Measurements from ENCODE around the gene TMEM80. TPM values are rescaled to one million over a fixed set of nuclear protein-coding genes. Genes with fewer than 3 reads are reported as not detected.
A peak's percentile ranks its signal among the peaks of the same experiment; 100 is the strongest.

TMEM80 gene
- total and polyA plus RNA-seq, 12 donors: 11.1 to 85.3 (median 32.8) TPM

DNA sequence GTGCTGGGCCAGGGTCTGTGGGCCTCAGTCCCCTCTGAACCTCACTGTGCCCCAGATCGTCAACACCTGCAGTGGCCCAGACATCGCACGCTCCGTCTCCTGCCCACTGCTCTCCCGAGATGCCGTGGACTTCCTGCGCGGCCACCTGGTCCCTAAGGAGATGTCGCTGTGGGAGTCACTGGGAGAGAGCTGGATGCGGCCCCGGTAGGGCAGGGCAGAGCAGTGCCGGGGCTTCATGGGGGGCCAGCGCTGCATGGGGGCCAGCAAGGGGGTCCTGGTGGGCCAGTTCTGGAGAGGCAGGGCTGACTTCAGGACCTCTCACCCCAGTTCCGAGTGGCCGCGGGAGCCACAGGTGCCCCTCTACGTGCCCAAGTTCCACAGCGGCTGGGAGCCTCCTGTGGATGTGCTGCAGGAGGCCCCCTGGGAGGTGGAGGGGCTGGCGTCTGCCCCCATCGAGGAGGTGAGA, 26.8 kb downstream of the TMEM80 start:
- intact Hi-C loops (cut with DNase I): loop anchor here (5.0 to 10.0 kb wide), 3 partner anchors 60 to 170 kb away; no protein-coding TSS in a partner anchor
- WGBS, 4 donors: 53 to 65% (median 55%) methylated on average over 7 to 20 of the region's 20 CpGs
- H3K27ac ChIP-seq: no peak overlapping the region
- TF ChIP-seq, protein P1, sequence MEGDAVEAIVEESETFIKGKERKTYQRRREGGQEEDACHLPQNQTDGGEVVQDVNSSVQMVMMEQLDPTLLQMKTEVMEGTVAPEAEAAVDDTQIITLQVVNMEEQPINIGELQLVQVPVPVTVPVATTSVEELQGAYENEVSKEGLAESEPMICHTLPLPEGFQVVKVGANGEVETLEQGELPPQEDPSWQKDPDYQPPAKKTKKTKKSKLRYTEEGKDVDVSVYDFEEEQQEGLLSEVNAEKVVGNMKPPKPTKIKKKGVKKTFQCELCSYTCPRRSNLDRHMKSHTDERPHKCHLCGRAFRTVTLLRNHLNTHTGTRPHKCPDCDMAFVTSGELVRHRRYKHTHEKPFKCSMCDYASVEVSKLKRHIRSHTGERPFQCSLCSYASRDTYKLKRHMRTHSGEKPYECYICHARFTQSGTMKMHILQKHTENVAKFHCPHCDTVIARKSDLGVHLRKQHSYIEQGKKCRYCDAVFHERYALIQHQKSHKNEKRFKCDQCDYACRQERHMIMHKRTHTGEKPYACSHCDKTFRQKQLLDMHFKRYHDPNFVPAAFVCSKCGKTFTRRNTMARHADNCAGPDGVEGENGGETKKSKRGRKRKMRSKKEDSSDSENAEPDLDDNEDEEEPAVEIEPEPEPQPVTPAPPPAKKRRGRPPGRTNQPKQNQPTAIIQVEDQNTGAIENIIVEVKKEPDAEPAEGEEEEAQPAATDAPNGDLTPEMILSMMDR (IDR thresholded peaks at IDR 0.05): no peak
- TF ChIP-seq POLR2A (IDR thresholded peaks at IDR 0.05): no peak
- H3K4me1 ChIP-seq (replicated peaks in 1 of 2): peaks cover 15 to 23% of the 10 kb centered on the region in 2 donors
- DNase-seq: no peak
- H3K27me3 ChIP-seq: peaks cover 22% of the 10 kb centered on the region
- no peak overlapping the region for H3K4me3 ChIP-seq
- no peaks in the 10 kb centered on the region for H3K36me3 ChIP-seq (replicated peaks in 1 of 2)
- no peaks in the 10 kb centered on the region for H3K9me3 ChIP-seq (replicated peaks in 1 of 3)

DNA sequence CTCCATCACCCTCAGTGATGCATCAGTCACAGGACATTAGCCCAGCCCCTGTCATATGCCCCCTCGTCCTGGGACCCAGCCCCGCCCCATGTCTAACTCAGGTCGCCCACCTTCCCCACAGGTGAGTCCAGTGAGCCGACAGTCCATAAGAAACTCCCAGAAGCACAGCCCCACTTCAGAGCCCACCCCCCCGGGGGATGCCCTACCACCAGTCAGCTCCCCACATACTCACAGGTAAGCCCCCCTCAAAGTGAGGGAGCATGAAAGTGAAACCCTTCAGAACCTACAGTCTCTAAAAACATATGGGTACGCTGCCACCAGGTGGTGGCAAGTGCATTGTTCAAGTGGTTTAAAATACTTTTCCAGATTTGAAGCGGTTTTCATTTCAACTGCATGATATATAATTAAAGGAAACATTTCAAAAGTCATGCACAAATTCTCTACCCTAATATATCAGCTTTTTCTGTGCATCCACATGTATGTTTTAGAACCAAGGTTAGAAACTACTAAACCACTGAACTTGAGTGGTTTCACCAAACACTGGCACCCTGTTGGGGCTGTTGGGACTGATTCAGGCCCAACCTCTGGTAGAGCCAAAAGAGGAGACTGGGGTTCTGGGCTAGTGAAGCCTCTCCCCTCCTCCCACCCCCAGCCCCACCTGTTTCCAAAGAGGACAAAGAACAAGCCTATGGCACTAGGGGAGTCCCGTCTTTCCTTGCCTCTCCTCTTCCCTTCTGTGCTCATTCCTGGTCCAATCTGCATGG, 27.7 kb downstream of the TMEM80 start:
- TF ChIP-seq, protein P1 (IDR thresholded peaks at IDR 0.05): peak; percentile 56 to 77 (median 70)
- no peak for TF ChIP-seq POLR2A (IDR thresholded peaks at IDR 0.05)
- H3K4me1 ChIP-seq (replicated peaks in 1 of 2): peaks cover 15 to 32% of the 10 kb centered on the region in 2 donors
- intact Hi-C loops (cut with DNase I): loop anchor here (5.0 to 10.0 kb wide), 3 partner anchors 61 to 171 kb away; no protein-coding TSS in a partner anchor
- peaks cover 22% of the 10 kb centered on the region for H3K27me3 ChIP-seq
- DNase-seq: peak in 2 of 7 donors; percentile 64 to 70
- H3K4me3 ChIP-seq: no peak overlapping the region
- H3K36me3 ChIP-seq (replicated peaks in 1 of 2): no peaks in the 10 kb centered on the region
- no peaks in the 10 kb centered on the region for H3K9me3 ChIP-seq (replicated peaks in 1 of 3)
- H3K27ac ChIP-seq: no peak overlapping the region
- WGBS, 4 donors: 48 to 59% (median 54%) methylated on average over 5 to 8 of the region's 8 CpGs

DNA sequence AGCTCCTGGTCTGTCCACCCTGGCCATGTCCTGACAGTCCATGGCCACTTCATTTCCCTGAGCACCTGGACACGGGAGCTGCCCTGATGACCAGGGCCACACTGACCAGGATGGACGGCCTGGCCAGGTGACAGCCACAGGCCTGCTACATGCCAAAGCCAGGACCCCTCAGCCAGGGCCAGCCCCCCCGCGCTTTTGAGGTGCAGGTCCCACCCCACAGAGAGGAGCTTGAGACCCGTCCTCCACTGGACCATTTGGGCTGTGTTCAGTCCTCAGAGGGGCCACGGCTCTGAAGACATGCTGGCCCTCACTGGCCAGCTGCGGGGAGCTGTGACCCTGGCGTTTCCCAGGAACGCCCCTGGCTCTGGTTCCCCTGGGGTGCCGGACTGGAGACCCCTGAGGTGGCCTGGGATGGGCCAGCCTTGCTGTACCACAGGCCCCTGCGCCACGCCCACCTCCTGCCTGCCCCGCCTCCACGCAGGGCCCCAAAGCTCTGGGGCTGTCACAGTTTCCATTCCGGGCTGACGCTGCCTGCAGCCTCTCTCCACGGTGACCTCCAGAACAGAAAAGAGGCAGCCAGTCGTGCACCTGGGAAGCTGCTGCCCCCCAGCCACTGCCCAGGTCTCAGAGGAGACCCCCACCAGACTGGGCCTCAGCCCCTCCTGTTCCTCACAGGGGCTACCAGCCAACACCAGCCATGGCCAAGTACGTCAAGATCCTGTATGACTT, 28.6 kb downstream of the TMEM80 start:
- TF ChIP-seq, protein P1 (IDR thresholded peaks at IDR 0.05): no peak
- TF ChIP-seq POLR2A (IDR thresholded peaks at IDR 0.05): no peak
- WGBS, 4 donors: 54 to 74% (median 66%) methylated on average over 10 to 19 of the region's 19 CpGs
- Histone ChIP-seq H3K4me1 (replicated peaks in 1 of 2) (peaks cover 15 to 34% of the 10 kb centered on the region in 2 donors), H3K4me3 (no peak overlapping the region), H3K27ac (no peak overlapping the region), H3K36me3 (replicated peaks in 1 of 2) (no peaks in the 10 kb centered on the region), H3K9me3 (replicated peaks in 1 of 3) (no peaks in the 10 kb centered on the region), H3K27me3 (peaks cover 22% of the 10 kb centered on the region)
- intact Hi-C loops (cut with DNase I): loop anchor here (2.0 to 10.0 kb wide), 4 partner anchors 61 to 172 kb away; no protein-coding TSS in a partner anchor
- DNase-seq: no peak

DNA sequence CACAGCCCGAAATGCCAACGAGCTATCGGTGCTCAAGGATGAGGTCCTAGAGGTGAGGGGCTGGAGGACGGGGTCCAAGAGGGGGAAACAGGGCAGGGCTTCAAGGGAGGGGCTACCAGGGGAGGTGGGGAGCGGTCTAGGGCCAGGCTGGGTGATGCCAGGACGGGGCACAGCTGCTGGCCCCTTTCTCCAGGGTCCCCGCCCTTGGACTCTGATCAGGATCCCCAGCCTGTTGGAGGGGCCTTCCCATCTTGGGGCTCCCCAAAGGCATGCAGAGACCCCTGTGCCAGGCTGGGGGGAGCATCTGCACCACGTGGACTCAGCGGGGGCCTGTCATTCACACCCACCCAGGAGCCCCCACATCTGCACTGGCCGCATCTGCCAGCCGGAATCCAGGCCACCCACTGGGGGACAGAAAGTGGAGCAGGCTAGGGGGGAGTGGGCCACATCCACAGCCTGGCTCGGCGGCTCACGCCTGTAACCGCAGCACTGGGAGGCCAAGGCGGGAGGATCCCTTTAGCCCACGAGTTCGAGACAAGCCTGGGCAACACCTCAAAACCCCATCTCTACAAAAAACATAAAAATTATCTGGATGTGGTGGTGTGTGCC, 29.3 kb downstream of the TMEM80 start:
- no peaks in the 10 kb centered on the region for H3K9me3 ChIP-seq (replicated peaks in 1 of 3)
- TF ChIP-seq POLR2A (IDR thresholded peaks at IDR 0.05): no peak
- TF ChIP-seq, protein P1 (IDR thresholded peaks at IDR 0.05): no peak
- H3K4me1 ChIP-seq (replicated peaks in 1 of 2): peaks cover 15 to 34% of the 10 kb centered on the region in 2 donors
- no peak overlapping the region for H3K4me3 ChIP-seq
- intact Hi-C loops (cut with DNase I): loop anchor here (2.0 to 10.0 kb wide), 4 partner anchors 62 to 173 kb away; no protein-coding TSS in a partner anchor
- H3K36me3 ChIP-seq (replicated peaks in 1 of 2): no peaks in the 10 kb centered on the region
- H3K27me3 ChIP-seq: peaks cover 22% of the 10 kb centered on the region
- no peak for DNase-seq
- 58 to 72% (median 70%) methylated on average over 4 to 18 of the region's 18 CpGs for WGBS, 4 donors
- H3K27ac ChIP-seq: no peak overlapping the region

All from adrenal gland (tissue), 12 donors.